Measurements from ENCODE around the gene CPSF4L. TPM values are rescaled to one million over a fixed set of nuclear protein-coding genes. Genes with fewer than 3 reads are reported as not detected.

Gene CPSF4L
- total and polyA plus RNA-seq, 2 of the 13 experiments (the other 11 are each of a cell fraction or from before 2014, with no cell fraction given) = 0.73 to 1.6 TPM

GRCh38 chr17:73205459-73205961 is 56.2 kb downstream of the CPSF4L start (continued):
- TF ChIP-seq ZSCAN9 (CRISPR knock-in tag; IDR thresholded peaks at IDR 0.05; ENCODE audit: borderline replicate concordance) (peak; percentile 23; the same call in 1 of the 2 replicates), CBX2 (IDR thresholded peaks at IDR 0.05; ENCODE audit: low read depth, low read length) (no peak), CBX2 (CRISPR knock-in tag; IDR thresholded peaks at IDR 0.05; ENCODE audit: low read depth) (0 out of 2 replicates have a peak, but pooled peaks have one; percentile 36), THRA (CRISPR knock-in tag; IDR thresholded peaks at IDR 0.05; ENCODE audit: borderline replicate concordance) (peak; percentile 37; the same call in 1 of the 2 replicates), TFDP1 (CRISPR knock-in tag; IDR thresholded peaks at IDR 0.05; ENCODE audit: borderline replicate concordance) (no peak), SMARCC2 (IDR thresholded peaks at IDR 0.05) (no peak), ARID5B (CRISPR knock-in tag; IDR thresholded peaks at IDR 0.05) (peak; percentile 73), SOX6 (IDR thresholded peaks at IDR 0.05) (no peak), SOX6 (CRISPR knock-in tag; IDR thresholded peaks at IDR 0.05) (peak; percentile 64), CBX5 (CRISPR knock-in tag; IDR thresholded peaks at IDR 0.05; ENCODE audit: borderline replicate concordance) (peak; percentile 21; the same call in 1 of the 2 replicates), SSRP1 (CRISPR knock-in tag; IDR thresholded peaks at IDR 0.05) (peak; percentile 66; the same call in 1 of the 2 replicates), FOXM1 (CRISPR knock-in tag; IDR thresholded peaks at IDR 0.05) (no peak), FOXA3 (CRISPR knock-in tag; IDR thresholded peaks at IDR 0.05) (peak; percentile 72), ZBTB26 (CRISPR knock-in tag; IDR thresholded peaks at IDR 0.05; ENCODE audit: borderline replicate concordance) (0 out of 2 replicates have a peak, but pooled peaks have one; percentile 30)
- TF ChIP-seq, protein P1, sequence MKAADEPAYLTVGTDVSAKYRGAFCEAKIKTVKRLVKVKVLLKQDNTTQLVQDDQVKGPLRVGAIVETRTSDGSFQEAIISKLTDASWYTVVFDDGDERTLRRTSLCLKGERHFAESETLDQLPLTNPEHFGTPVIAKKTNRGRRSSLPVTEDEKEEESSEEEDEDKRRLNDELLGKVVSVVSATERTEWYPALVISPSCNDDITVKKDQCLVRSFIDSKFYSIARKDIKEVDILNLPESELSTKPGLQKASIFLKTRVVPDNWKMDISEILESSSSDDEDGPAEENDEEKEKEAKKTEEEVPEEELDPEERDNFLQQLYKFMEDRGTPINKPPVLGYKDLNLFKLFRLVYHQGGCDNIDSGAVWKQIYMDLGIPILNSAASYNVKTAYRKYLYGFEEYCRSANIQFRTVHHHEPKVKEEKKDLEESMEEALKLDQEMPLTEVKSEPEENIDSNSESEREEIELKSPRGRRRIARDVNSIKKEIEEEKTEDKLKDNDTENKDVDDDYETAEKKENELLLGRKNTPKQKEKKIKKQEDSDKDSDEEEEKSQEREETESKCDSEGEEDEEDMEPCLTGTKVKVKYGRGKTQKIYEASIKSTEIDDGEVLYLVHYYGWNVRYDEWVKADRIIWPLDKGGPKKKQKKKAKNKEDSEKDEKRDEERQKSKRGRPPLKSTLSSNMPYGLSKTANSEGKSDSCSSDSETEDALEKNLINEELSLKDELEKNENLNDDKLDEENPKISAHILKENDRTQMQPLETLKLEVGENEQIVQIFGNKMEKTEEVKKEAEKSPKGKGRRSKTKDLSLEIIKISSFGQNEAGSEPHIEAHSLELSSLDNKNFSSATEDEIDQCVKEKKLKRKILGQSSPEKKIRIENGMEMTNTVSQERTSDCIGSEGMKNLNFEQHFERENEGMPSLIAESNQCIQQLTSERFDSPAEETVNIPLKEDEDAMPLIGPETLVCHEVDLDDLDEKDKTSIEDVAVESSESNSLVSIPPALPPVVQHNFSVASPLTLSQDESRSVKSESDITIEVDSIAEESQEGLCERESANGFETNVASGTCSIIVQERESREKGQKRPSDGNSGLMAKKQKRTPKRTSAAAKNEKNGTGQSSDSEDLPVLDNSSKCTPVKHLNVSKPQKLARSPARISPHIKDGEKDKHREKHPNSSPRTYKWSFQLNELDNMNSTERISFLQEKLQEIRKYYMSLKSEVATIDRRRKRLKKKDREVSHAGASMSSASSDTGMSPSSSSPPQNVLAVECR (CRISPR knock-in tag; IDR thresholded peaks at IDR 0.05; ENCODE audit: borderline replicate concordance) = peak; percentile 41; the same call in 1 of the 2 replicates
- TF ChIP-seq, protein P2, sequence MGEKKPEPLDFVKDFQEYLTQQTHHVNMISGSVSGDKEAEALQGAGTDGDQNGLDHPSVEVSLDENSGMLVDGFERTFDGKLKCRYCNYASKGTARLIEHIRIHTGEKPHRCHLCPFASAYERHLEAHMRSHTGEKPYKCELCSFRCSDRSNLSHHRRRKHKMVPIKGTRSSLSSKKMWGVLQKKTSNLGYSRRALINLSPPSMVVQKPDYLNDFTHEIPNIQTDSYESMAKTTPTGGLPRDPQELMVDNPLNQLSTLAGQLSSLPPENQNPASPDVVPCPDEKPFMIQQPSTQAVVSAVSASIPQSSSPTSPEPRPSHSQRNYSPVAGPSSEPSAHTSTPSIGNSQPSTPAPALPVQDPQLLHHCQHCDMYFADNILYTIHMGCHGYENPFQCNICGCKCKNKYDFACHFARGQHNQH (CRISPR knock-in tag; IDR thresholded peaks at IDR 0.05) = peak; percentile 32; the same call in 1 of the 2 replicates

Measured in HepG2 (cell line).